ENCODE results near the gene RPS6KA2.
"Not testable (repeated sequence)": the region's sequence is repeated elsewhere in the genome, so short reads cannot be mapped to it uniquely, and the experiment has no call there.

DNA sequence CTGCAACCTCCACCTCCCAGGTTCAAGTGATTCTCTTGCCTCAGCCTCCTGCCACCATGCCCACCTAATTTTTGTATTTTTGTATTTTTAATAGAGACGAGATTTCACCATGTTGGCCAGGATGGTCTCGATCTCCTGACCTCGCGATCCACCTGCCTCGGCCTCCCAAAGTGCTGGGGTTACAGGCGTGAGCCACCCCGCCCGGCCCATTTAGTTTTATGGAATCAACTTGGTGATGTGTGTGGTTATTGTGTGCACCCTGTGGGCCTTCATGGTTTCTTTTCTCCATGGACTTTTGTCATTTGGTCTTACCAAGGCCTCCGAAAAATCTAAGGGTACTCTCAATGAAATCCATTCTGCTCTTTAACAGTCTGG lies 88.1 kb downstream of the RPS6KA2 start:
- TF ChIP-seq, protein P1, sequence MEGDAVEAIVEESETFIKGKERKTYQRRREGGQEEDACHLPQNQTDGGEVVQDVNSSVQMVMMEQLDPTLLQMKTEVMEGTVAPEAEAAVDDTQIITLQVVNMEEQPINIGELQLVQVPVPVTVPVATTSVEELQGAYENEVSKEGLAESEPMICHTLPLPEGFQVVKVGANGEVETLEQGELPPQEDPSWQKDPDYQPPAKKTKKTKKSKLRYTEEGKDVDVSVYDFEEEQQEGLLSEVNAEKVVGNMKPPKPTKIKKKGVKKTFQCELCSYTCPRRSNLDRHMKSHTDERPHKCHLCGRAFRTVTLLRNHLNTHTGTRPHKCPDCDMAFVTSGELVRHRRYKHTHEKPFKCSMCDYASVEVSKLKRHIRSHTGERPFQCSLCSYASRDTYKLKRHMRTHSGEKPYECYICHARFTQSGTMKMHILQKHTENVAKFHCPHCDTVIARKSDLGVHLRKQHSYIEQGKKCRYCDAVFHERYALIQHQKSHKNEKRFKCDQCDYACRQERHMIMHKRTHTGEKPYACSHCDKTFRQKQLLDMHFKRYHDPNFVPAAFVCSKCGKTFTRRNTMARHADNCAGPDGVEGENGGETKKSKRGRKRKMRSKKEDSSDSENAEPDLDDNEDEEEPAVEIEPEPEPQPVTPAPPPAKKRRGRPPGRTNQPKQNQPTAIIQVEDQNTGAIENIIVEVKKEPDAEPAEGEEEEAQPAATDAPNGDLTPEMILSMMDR (conservative IDR thresholded peaks at IDR 0.05; ENCODE audit: low read depth in 2 of 2): not testable (repeated sequence)
- TF ChIP-seq JUNB (IDR thresholded peaks at IDR 0.05; ENCODE audit: unreplicated experiment); CREB1 (CRISPR knock-in tag; IDR thresholded peaks at IDR 0.05; ENCODE audit: low read depth); POLR2AphosphoS5 (IDR thresholded peaks at IDR 0.05; ENCODE audit: low read depth); EZH2 (IDR thresholded peaks at IDR 0.05; ENCODE audit: low read depth, unreplicated experiment); EZH2phosphoT487 (IDR thresholded peaks at IDR 0.05; ENCODE audit: unreplicated experiment); ZNF114 (CRISPR knock-in tag; IDR thresholded peaks at IDR 0.05); ZNF331 (CRISPR knock-in tag; IDR thresholded peaks at IDR 0.05; ENCODE audit: low read depth); ETS1 (IDR thresholded peaks at IDR 0.05); STAT1 (IDR thresholded peaks at IDR 0.05; ENCODE audit: unreplicated experiment); NANOG (IDR thresholded peaks at IDR 0.05; ENCODE audit: borderline replicate concordance): not testable (repeated sequence)
- TF ChIP-seq, protein P2, sequence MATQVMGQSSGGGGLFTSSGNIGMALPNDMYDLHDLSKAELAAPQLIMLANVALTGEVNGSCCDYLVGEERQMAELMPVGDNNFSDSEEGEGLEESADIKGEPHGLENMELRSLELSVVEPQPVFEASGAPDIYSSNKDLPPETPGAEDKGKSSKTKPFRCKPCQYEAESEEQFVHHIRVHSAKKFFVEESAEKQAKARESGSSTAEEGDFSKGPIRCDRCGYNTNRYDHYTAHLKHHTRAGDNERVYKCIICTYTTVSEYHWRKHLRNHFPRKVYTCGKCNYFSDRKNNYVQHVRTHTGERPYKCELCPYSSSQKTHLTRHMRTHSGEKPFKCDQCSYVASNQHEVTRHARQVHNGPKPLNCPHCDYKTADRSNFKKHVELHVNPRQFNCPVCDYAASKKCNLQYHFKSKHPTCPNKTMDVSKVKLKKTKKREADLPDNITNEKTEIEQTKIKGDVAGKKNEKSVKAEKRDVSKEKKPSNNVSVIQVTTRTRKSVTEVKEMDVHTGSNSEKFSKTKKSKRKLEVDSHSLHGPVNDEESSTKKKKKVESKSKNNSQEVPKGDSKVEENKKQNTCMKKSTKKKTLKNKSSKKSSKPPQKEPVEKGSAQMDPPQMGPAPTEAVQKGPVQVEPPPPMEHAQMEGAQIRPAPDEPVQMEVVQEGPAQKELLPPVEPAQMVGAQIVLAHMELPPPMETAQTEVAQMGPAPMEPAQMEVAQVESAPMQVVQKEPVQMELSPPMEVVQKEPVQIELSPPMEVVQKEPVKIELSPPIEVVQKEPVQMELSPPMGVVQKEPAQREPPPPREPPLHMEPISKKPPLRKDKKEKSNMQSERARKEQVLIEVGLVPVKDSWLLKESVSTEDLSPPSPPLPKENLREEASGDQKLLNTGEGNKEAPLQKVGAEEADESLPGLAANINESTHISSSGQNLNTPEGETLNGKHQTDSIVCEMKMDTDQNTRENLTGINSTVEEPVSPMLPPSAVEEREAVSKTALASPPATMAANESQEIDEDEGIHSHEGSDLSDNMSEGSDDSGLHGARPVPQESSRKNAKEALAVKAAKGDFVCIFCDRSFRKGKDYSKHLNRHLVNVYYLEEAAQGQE (IDR thresholded peaks at IDR 0.05; ENCODE audit: unreplicated experiment): not testable (repeated sequence)
- TF ChIP-seq, protein P3, sequence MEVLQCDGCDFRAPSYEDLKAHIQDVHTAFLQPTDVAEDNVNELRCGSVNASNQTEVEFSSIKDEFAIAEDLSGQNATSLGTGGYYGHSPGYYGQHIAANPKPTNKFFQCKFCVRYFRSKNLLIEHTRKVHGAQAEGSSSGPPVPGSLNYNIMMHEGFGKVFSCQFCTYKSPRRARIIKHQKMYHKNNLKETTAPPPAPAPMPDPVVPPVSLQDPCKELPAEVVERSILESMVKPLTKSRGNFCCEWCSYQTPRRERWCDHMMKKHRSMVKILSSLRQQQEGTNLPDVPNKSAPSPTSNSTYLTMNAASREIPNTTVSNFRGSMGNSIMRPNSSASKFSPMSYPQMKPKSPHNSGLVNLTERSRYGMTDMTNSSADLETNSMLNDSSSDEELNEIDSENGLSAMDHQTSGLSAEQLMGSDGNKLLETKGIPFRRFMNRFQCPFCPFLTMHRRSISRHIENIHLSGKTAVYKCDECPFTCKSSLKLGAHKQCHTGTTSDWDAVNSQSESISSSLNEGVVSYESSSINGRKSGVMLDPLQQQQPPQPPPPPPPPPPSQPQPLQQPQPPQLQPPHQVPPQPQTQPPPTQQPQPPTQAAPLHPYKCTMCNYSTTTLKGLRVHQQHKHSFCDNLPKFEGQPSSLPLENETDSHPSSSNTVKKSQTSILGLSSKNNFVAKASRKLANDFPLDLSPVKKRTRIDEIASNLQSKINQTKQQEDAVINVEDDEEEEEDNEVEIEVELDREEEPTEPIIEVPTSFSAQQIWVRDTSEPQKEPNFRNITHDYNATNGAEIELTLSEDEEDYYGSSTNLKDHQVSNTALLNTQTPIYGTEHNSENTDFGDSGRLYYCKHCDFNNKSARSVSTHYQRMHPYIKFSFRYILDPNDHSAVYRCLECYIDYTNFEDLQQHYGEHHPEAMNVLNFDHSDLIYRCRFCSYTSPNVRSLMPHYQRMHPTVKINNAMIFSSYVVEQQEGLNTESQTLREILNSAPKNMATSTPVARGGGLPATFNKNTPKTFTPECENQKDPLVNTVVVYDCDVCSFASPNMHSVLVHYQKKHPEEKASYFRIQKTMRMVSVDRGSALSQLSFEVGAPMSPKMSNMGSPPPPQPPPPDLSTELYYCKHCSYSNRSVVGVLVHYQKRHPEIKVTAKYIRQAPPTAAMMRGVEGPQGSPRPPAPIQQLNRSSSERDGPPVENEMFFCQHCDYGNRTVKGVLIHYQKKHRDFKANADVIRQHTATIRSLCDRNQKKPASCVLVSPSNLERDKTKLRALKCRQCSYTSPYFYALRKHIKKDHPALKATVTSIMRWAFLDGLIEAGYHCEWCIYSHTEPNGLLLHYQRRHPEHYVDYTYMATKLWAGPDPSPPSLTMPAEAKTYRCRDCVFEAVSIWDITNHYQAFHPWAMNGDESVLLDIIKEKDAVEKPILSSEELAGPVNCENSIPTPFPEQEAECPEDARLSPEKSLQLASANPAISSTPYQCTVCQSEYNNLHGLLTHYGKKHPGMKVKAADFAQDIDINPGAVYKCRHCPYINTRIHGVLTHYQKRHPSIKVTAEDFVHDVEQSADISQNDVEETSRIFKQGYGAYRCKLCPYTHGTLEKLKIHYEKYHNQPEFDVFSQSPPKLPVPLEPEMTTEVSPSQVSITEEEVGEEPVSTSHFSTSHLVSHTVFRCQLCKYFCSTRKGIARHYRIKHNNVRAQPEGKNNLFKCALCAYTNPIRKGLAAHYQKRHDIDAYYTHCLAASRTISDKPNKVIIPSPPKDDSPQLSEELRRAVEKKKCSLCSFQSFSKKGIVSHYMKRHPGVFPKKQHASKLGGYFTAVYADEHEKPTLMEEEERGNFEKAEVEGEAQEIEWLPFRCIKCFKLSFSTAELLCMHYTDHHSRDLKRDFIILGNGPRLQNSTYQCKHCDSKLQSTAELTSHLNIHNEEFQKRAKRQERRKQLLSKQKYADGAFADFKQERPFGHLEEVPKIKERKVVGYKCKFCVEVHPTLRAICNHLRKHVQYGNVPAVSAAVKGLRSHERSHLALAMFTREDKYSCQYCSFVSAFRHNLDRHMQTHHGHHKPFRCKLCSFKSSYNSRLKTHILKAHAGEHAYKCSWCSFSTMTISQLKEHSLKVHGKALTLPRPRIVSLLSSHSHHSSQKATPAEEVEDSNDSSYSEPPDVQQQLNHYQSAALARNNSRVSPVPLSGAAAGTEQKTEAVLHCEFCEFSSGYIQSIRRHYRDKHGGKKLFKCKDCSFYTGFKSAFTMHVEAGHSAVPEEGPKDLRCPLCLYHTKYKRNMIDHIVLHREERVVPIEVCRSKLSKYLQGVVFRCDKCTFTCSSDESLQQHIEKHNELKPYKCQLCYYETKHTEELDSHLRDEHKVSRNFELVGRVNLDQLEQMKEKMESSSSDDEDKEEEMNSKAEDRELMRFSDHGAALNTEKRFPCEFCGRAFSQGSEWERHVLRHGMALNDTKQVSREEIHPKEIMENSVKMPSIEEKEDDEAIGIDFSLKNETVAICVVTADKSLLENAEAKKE (CRISPR knock-in tag; IDR thresholded peaks at IDR 0.05): not testable (repeated sequence)
